ENCODE data around the gene NAA10.
A peak's percentile ranks its signal among the peaks of the same experiment; 100 is the strongest.

NAA10 gene

DNA sequence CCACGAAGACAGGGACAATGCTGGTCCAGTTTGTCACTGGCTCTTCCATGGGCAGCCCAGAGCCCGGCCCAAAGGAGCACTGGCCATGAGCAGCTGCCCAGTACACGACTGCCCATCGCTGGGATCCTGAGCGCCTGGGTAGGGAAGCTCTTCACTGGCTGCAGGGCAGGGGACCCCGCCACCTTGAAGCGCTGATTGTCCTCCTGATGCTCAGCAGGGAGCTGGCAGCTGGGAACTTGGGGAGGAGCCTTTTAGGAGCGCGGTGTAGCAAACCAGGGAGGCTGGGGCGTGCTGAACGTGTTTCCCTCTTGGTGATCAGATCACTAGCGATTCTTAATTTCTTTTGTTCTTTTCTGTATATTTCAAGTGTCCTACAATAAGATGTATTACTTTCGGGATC is 50.7 kb downstream of the NAA10 start:
- Histone ChIP-seq H2AFZ (ENCODE audit: insufficient read depth, low read length, poor library complexity) (no peak overlapping the region), H2BK5ac (ENCODE audit: low read depth, low read length, poor library complexity) (no peak overlapping the region)
- WGBS (ENCODE audit: extremely low coverage, insufficient coverage, insufficient read length): no CpG with 5 or more reads among the region's 13 CpGs

DNA sequence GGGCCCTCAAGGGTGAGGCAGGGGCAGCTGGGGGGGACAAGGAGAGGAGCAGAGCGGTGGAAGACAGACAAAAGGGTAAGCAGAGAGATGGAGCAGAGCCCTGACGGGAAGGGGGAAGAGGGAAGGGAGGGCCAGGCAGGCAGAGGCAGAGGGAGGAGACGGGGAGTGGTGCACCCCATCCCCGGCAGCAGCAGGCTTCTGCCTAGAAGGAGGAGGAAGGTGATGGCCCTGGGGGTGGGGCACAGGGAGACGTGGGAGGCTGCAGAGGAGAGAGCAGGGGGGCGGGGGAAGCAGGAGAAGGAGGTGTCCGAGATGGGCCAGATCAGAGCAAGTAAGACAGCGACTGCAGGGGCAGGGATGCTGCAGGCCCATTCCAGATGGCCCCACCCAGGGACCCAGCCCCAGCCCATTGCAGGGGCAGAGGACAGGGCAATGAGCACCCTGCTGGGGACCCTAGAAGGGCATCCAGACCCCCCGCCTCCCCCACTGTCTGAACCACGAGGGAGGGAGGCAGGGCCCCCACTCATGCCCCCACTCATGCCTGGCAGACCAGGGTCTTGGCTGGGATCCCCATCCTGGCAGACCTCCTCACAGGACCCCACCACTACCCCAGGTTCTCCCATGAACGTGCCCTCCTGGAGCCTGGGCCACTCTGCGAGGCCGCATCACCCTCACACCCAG is 51.5 kb downstream of the NAA10 start:
- H3K79me2 ChIP-seq (ENCODE audit: control insufficient read depth, insufficient read depth, low read length, poor library complexity): no peaks in the 10 kb centered on the region
- H3K9ac ChIP-seq (ENCODE audit: low read length): no peak overlapping the region
- H3K27ac ChIP-seq (ENCODE audit: low read depth, low read length): no peak overlapping the region
- H3K79me1 ChIP-seq (ENCODE audit: low read length): peaks cover 9% of the 10 kb centered on the region
- H3K4me2 ChIP-seq (ENCODE audit: low read length): no peak overlapping the region
- H4K12ac ChIP-seq (ENCODE audit: low read depth, low read length): no peak overlapping the region
- no peak overlapping the region for H2AFZ ChIP-seq (ENCODE audit: insufficient read depth, low read length, poor library complexity)
- H2AK5ac ChIP-seq (ENCODE audit: low read length): peak overlapping the region; percentile 61
- no peak overlapping the region for H3K18ac ChIP-seq (ENCODE audit: low read length)
- peak overlapping the region; percentile 25 for H3K14ac ChIP-seq (ENCODE audit: low read length)
- no peak overlapping the region for H3K4me3 ChIP-seq (ENCODE audit: low read depth, low read length)
- no peak overlapping the region for H2BK120ac ChIP-seq (ENCODE audit: insufficient read depth, low read length, poor library complexity)
- DNase-seq: no peak
- WGBS (ENCODE audit: extremely low coverage, insufficient coverage, insufficient read length): no CpG with 5 or more reads among the region's 13 CpGs
- H3K23ac ChIP-seq (ENCODE audit: low read length): no peak overlapping the region
- no peak overlapping the region for H4K8ac ChIP-seq (ENCODE audit: low read depth, low read length)
- H4K91ac ChIP-seq (ENCODE audit: low read depth, low read length): no peak overlapping the region
- H3K4ac ChIP-seq (ENCODE audit: low read depth, low read length): no peak overlapping the region
- H2BK5ac ChIP-seq (ENCODE audit: low read depth, low read length, poor library complexity): no peak overlapping the region
- H3K9me3 ChIP-seq (ENCODE audit: insufficient read depth, low read depth, low read length): no peaks in the 10 kb centered on the region
- no peak overlapping the region for H2BK12ac ChIP-seq (ENCODE audit: low read length)
- H3K36me3 ChIP-seq (ENCODE audit: control insufficient read depth in 1 of 2, insufficient read depth in 2 of 2, low read length in 2 of 2): no peaks in the 10 kb centered on the region
- no peaks in the 10 kb centered on the region for H3K27me3 ChIP-seq (ENCODE audit: insufficient read depth, low read length)
- H3K4me1 ChIP-seq (ENCODE audit: control insufficient read depth in 1 of 2, insufficient read depth in 2 of 2, low read length in 2 of 2): peaks cover 17 to 35% of the 10 kb centered on the region in 2 experiments

More for the DNA sequence above, 50.7 kb downstream of the NAA10 start:
- no peaks in the 10 kb centered on the region for H3K9me3 ChIP-seq (ENCODE audit: insufficient read depth, low read depth, low read length)
- no peak overlapping the region for H3K4me2 ChIP-seq (ENCODE audit: low read length)
- H4K91ac ChIP-seq (ENCODE audit: low read depth, low read length): no peak overlapping the region
- H3K23ac ChIP-seq (ENCODE audit: low read length): no peak overlapping the region
- no peak overlapping the region for H3K4ac ChIP-seq (ENCODE audit: low read depth, low read length)
- H4K8ac ChIP-seq (ENCODE audit: low read depth, low read length): no peak overlapping the region
- H2BK12ac ChIP-seq (ENCODE audit: low read length): no peak overlapping the region
- peaks cover 15 to 35% of the 10 kb centered on the region in 2 experiments for H3K4me1 ChIP-seq (ENCODE audit: control insufficient read depth in 1 of 2, insufficient read depth in 2 of 2, low read length in 2 of 2)
- H3K79me2 ChIP-seq (ENCODE audit: control insufficient read depth, insufficient read depth, low read length, poor library complexity): no peaks in the 10 kb centered on the region
- no peak overlapping the region for H3K14ac ChIP-seq (ENCODE audit: low read length)
- no peak overlapping the region for H2BK120ac ChIP-seq (ENCODE audit: insufficient read depth, low read length, poor library complexity)
- H3K4me3 ChIP-seq (ENCODE audit: low read depth, low read length): no peak overlapping the region
- no peaks in the 10 kb centered on the region for H3K36me3 ChIP-seq (ENCODE audit: control insufficient read depth in 1 of 2, insufficient read depth in 2 of 2, low read length in 2 of 2)
- H3K27ac ChIP-seq (ENCODE audit: low read depth, low read length): no peak overlapping the region
- peaks cover 9% of the 10 kb centered on the region for H3K79me1 ChIP-seq (ENCODE audit: low read length)
- no peak for DNase-seq
- no peak overlapping the region for H3K18ac ChIP-seq (ENCODE audit: low read length)
- H3K27me3 ChIP-seq (ENCODE audit: insufficient read depth, low read length): no peaks in the 10 kb centered on the region
- no peak overlapping the region for H2AK5ac ChIP-seq (ENCODE audit: low read length)
- H3K9ac ChIP-seq (ENCODE audit: low read length): no peak overlapping the region
- no peak overlapping the region for H4K12ac ChIP-seq (ENCODE audit: low read depth, low read length)

DNA sequence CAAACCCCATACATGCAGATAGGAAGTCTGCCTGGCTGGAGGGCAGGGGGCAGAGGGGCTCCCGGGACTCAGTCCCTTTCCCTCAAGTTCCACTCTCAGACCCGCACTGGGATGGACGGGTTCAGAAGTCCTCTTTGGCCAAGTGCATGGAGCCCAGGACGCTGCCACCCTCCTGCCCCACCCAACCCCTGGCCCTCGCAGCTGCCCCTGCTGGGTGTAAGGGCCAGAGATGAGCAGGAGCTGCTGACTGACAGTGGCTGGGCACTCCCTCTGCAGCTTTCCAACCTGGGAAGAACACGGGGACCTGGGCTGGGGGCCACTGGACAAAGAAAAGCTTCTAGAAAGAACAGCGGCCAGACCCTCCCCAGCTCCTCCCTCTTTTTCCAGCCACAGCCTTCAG is 52.3 kb downstream of the NAA10 start:
- H3K4me3 ChIP-seq (ENCODE audit: low read depth, low read length): no peak overlapping the region
- no CpG with 5 or more reads among the region's 7 CpGs for whole genome bisulfite sequencing (ENCODE audit: extremely low coverage, insufficient coverage, insufficient read length)
- no peak overlapping the region for H2BK120ac ChIP-seq (ENCODE audit: insufficient read depth, low read length, poor library complexity)
- H3K4ac ChIP-seq (ENCODE audit: low read depth, low read length): no peak overlapping the region
- no peak overlapping the region for H4K91ac ChIP-seq (ENCODE audit: low read depth, low read length)
- H2AK5ac ChIP-seq (ENCODE audit: low read length): no peak overlapping the region
- no peak overlapping the region for H2AFZ ChIP-seq (ENCODE audit: insufficient read depth, low read length, poor library complexity)
- no peaks in the 10 kb centered on the region for H3K9me3 ChIP-seq (ENCODE audit: insufficient read depth, low read depth, low read length)
- H3K79me1 ChIP-seq (ENCODE audit: low read length): peaks cover 9% of the 10 kb centered on the region
- H3K4me2 ChIP-seq (ENCODE audit: low read length): peak overlapping the region; percentile 27
- no peak overlapping the region for H3K14ac ChIP-seq (ENCODE audit: low read length)
- H3K27me3 ChIP-seq (ENCODE audit: insufficient read depth, low read length): no peaks in the 10 kb centered on the region
- no peaks in the 10 kb centered on the region for H3K79me2 ChIP-seq (ENCODE audit: control insufficient read depth, insufficient read depth, low read length, poor library complexity)
- H3K36me3 ChIP-seq (ENCODE audit: control insufficient read depth in 1 of 2, insufficient read depth in 2 of 2, low read length in 2 of 2): no peaks in the 10 kb centered on the region
- no peak overlapping the region for H3K18ac ChIP-seq (ENCODE audit: low read length)
- H3K4me1 ChIP-seq (ENCODE audit: control insufficient read depth in 1 of 2, insufficient read depth in 2 of 2, low read length in 2 of 2): peaks cover 18 to 37% of the 10 kb centered on the region in 2 experiments
- no peak overlapping the region for H3K9ac ChIP-seq (ENCODE audit: low read length)
- no peak overlapping the region for H4K8ac ChIP-seq (ENCODE audit: low read depth, low read length)
- H3K23ac ChIP-seq (ENCODE audit: low read length): no peak overlapping the region
- H2BK5ac ChIP-seq (ENCODE audit: low read depth, low read length, poor library complexity): no peak overlapping the region
- no peak overlapping the region for H4K12ac ChIP-seq (ENCODE audit: low read depth, low read length)
- DNase-seq: no peak
- peak overlapping the region; percentile 11 for H3K27ac ChIP-seq (ENCODE audit: low read depth, low read length)
- H2BK12ac ChIP-seq (ENCODE audit: low read length): no peak overlapping the region

DNA sequence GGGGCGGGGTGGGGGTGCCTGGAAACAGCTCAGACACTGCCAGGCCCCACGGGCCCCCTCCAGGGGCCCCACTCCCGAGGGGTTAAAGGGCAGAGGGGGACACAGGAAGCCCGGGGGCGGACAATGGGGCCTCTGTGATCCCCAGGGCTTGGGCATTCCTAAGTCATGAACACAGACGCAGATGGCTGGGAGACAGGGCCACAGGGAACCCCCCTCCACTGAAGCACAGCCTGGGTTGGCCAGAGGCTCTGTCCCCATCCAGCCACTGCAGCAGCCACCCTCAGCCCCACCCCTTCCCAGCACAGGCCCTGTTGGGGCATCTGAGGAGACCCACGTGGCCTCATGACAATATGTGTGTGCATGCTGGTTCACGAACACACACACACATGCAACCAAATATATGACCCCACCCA is 52.7 kb downstream of the NAA10 start:
- DNase-seq: no peak
- H3K9ac ChIP-seq (ENCODE audit: low read length): no peak overlapping the region
- no peak overlapping the region for H2BK120ac ChIP-seq (ENCODE audit: insufficient read depth, low read length, poor library complexity)
- no peaks in the 10 kb centered on the region for H3K9me3 ChIP-seq (ENCODE audit: insufficient read depth, low read depth, low read length)
- H3K79me1 ChIP-seq (ENCODE audit: low read length): peaks cover 5% of the 10 kb centered on the region
- no peak overlapping the region for H3K23ac ChIP-seq (ENCODE audit: low read length)
- no peak overlapping the region for H3K14ac ChIP-seq (ENCODE audit: low read length)
- H3K27me3 ChIP-seq (ENCODE audit: insufficient read depth, low read length): no peaks in the 10 kb centered on the region
- H3K4me2 ChIP-seq (ENCODE audit: low read length): peak overlapping the region; percentile 27
- no peak overlapping the region for H3K18ac ChIP-seq (ENCODE audit: low read length)
- no CpG with 5 or more reads among the region's 8 CpGs for WGBS (ENCODE audit: extremely low coverage, insufficient coverage, insufficient read length)
- no peak overlapping the region for H2AFZ ChIP-seq (ENCODE audit: insufficient read depth, low read length, poor library complexity)
- no peak overlapping the region for H4K91ac ChIP-seq (ENCODE audit: low read depth, low read length)
- no peak overlapping the region for H4K12ac ChIP-seq (ENCODE audit: low read depth, low read length)
- peaks cover 15 to 34% of the 10 kb centered on the region in 2 experiments for H3K4me1 ChIP-seq (ENCODE audit: control insufficient read depth in 1 of 2, insufficient read depth in 2 of 2, low read length in 2 of 2)
- no peak overlapping the region for H3K4ac ChIP-seq (ENCODE audit: low read depth, low read length)
- no peak overlapping the region for H3K4me3 ChIP-seq (ENCODE audit: low read depth, low read length)
- H3K36me3 ChIP-seq (ENCODE audit: control insufficient read depth in 1 of 2, insufficient read depth in 2 of 2, low read length in 2 of 2): no peaks in the 10 kb centered on the region
- no peaks in the 10 kb centered on the region for H3K79me2 ChIP-seq (ENCODE audit: control insufficient read depth, insufficient read depth, low read length, poor library complexity)
- H2BK12ac ChIP-seq (ENCODE audit: low read length): no peak overlapping the region
- H4K8ac ChIP-seq (ENCODE audit: low read depth, low read length): no peak overlapping the region
- no peak overlapping the region for H2AK5ac ChIP-seq (ENCODE audit: low read length)
- H3K27ac ChIP-seq (ENCODE audit: low read depth, low read length): no peak overlapping the region
- no peak overlapping the region for H2BK5ac ChIP-seq (ENCODE audit: low read depth, low read length, poor library complexity)
